Esophagus mucosa (tissue), 1 donor: Measurements from ENCODE around the gene GUK1. TPM values are rescaled to one million over a fixed set of nuclear protein-coding genes. Genes with fewer than 3 reads are reported as not detected.

Experiments
- ATAC-seq: fragments of 200-7000 bp; cut with Tn5 transposase; one replicate; pipeline ENCODE4 v1.9.1; 2020
- total RNA-seq: library from RNA; stranded (reverse); gene quantifications from one replicate; pipeline ENCODE4 v1.2.4, GENCODE V29; 2023
- donor health status: DM: yes; HTN: yes; CAD: no.

Gene GUK1
- total RNA-seq, 1 donor from 2014 or later = 241 TPM

- ATAC-seq = no peak
Measured at GRCh38 chr1:228136901-228137300, 3.2 kb upstream of the GUK1 start.

GRCh38 chr1:228139406-228139930, 611 bp upstream of the GUK1 start:
- ATAC-seq = no peak

- no peak for ATAC-seq
Measured at GRCh38 chr1:228140724-228141225, 696 bp downstream of the GUK1 start.

GRCh38 chr1:228141226-228142044, 1.4 kb downstream of the GUK1 start:
- peak; percentile 0 for ATAC-seq

- no peak for ATAC-seq
Measured at GRCh38 chr1:228142155-228142691, 2.1 kb downstream of the GUK1 start.

- no peak for ATAC-seq
Measured at GRCh38 chr1:228142701-228143136, 2.6 kb downstream of the GUK1 start.

GRCh38 chr1:228143480-228144192, 3.6 kb downstream of the GUK1 start:
- no peak for ATAC-seq

GRCh38 chr1:228144193-228144992, 4.3 kb downstream of the GUK1 start:
- ATAC-seq = peak; percentile 27

GRCh38 chr1:228144993-228145343, 4.9 kb downstream of the GUK1 start:
- ATAC-seq = no peak

GRCh38 chr1:228145463-228146416, 5.7 kb downstream of the GUK1 start:
- no peak for ATAC-seq

GRCh38 chr1:228146417-228147150, 6.5 kb downstream of the GUK1 start:
- ATAC-seq = no peak

GRCh38 chr1:228147151-228147693, 7.1 kb downstream of the GUK1 start:
- no peak for ATAC-seq

GRCh38 chr1:228147768-228148167, 7.7 kb downstream of the GUK1 start:
- no peak for ATAC-seq

- no peak for ATAC-seq
Measured at GRCh38 chr1:228148196-228148861, 8.2 kb downstream of the GUK1 start.

GRCh38 chr1:228148935-228149405, 8.9 kb downstream of the GUK1 start:
- ATAC-seq = no peak

- ATAC-seq = peak; percentile 14
Measured at GRCh38 chr1:228149406-228150119, 9.5 kb downstream of the GUK1 start, which contains the start of gene GJC2. Gene GJC2, plus strand, starts transcription at chr1:228149930. Its CDS starts 7,829 bp downstream, at chr1:228157759.

- ATAC-seq = no peak
Measured at GRCh38 chr1:228150120-228150460, 10.0 kb downstream of the GUK1 start.

- ATAC-seq = no peak
Measured at GRCh38 chr1:228150461-228151179, 10.5 kb downstream of the GUK1 start.
